HCT116 (cell line): ENCODE measurements around the gene CD300C. TPM values are rescaled to one million over a fixed set of nuclear protein-coding genes. Genes with fewer than 3 reads are reported as not detected.

Source experiments
- ATAC-seq: fragments of 200-7000 bp; cut with Tn5 transposase; 2 replicates; pipeline ENCODE4 v1.9.1; 2020; ENCODE audit warnings: mild to moderate bottlenecking, moderate library complexity
- BruUV-seq: library from RNA; stranded (reverse); fragments of 400-500 nt; replicated peaks from 2 replicates; lab custom pipeline; 2021; lab: Mats Ljungman, UMichigan
- CTCF ChIA-PET: fragments of 300-600 bp; sonication (Branson Sonifier 250); formaldehyde crosslinking; loops from one replicate; lab custom pipeline; 2021; ENCODE audit warnings: antibody characterized with exemption; lab: Charles Lee
- POLR2A ChIA-PET: fragments of 300-600, 350-600 bp; sonication (Branson Sonifier 250); formaldehyde crosslinking; loops from one replicate; lab custom pipeline; 2021; ENCODE audit warnings: antibody characterized with exemption; lab: Charles Lee
- RAD21 ChIA-PET, 2 experiments: fragments of 300-600 bp; sonication (Branson Sonifier 250); formaldehyde crosslinking; loops; one replicate each; lab custom pipeline; 2023; ENCODE audit warnings: low total read pairs in 2 of 2; ENCODE audit not compliant: uncharacterized antibody in 2 of 2, unreplicated experiment in 2 of 2, low non-redundant PET in 1 of 2; lab: Charles Lee
- DNase-seq: peaks from one replicate; pipeline ENCODE4 v3.0.0-alpha.2; 2010; ENCODE audit warnings: low read depth, low spot score
- H2AFZ ChIP-seq: fragments of 200-600 bp; shearing (Covaris generic), sonication (generic); 2 replicates; pipeline ENCODE4 v1.6.1; 2017; ENCODE audit warnings: low read depth, mixed run types, mixed read lengths, antibody characterized with exemption, low read length; ENCODE audit not compliant: poor library complexity, severe bottlenecking
- H3K27ac ChIP-seq: 2 replicates; pipeline ENCODE4 v1.5.1; 2012; ENCODE audit warnings: low read depth, low read length
- H3K27me3 ChIP-seq: fragments of 200-600 bp; sonication (generic); 2 replicates; pipeline ENCODE4 v1.6.1; 2016; ENCODE audit warnings: mixed run types, low read length, mixed read lengths; ENCODE audit not compliant: insufficient read depth
- H3K36me3 ChIP-seq, 2 experiments: fragments of 200-500 bp in 1 of 2; fragments of 200-600 bp in 1 of 2; sonication (Bioruptor generic) in 1 of 2; sonication (generic) in 1 of 2; 2 replicates each; pipeline versions ENCODE4 v1.5.1 to v1.6.1; 2014 to 2016; ENCODE audit warnings: low read length in 2 of 2, inconsistent platforms in 1 of 2, mixed read lengths in 1 of 2, mixed run types in 1 of 2; ENCODE audit not compliant: insufficient read depth in 2 of 2, control insufficient read depth in 1 of 2
- H3K4me1 ChIP-seq, 2 experiments: fragments of 200-600 bp in 1 of 2; sonication (generic) in 1 of 2; 2 replicates each; pipeline versions ENCODE4 v1.5.1 to v1.6.1; 2012 to 2017; ENCODE audit warnings: low read length in 2 of 2, inconsistent platforms in 1 of 2, mild to moderate bottlenecking in 1 of 2, mixed read lengths in 1 of 2, mixed run types in 1 of 2, moderate library complexity in 1 of 2; ENCODE audit not compliant: insufficient read depth in 2 of 2, control insufficient read depth in 1 of 2
- H3K4me2 ChIP-seq: fragments of 200-600 bp; sonication (generic); 2 replicates; pipeline ENCODE4 v1.6.1; 2017; ENCODE audit warnings: mixed run types, low read length, mixed read lengths
- H3K4me3 ChIP-seq, 2 experiments: fragments of 200-600 bp in 1 of 2; sonication (generic) in 1 of 2; replicated peaks in 1 of 2; 2 replicates each; pipeline ENCODE4 v1.5.1; 2011 to 2016; ENCODE audit warnings: low read length in 2 of 2, control low read depth in 1 of 2, low read depth in 1 of 2, mild to moderate bottlenecking in 1 of 2, mixed read lengths in 1 of 2, mixed run types in 1 of 2
- H3K79me2 ChIP-seq: fragments of 200-600 bp; sonication (generic); 2 replicates; pipeline ENCODE4 v1.6.1; 2017; ENCODE audit warnings: mild to moderate bottlenecking, mixed run types, low read length, moderate library complexity, mixed read lengths; ENCODE audit not compliant: insufficient read depth
- H3K9ac ChIP-seq: fragments of 200-600 bp; sonication (generic); 2 replicates; pipeline ENCODE4 v1.6.1; 2016; ENCODE audit warnings: low read length, mixed read lengths
- H3K9me2 ChIP-seq: fragments of 200-600 bp; sonication (generic), shearing (Covaris generic); 2 replicates; pipeline ENCODE4 v1.6.1; 2017; ENCODE audit warnings: mixed run types, mild to moderate bottlenecking, moderate library complexity; ENCODE audit not compliant: insufficient read depth
- H3K9me3 ChIP-seq, 2 experiments: fragments of 200-500 bp in 1 of 2; fragments of 200-600 bp in 1 of 2; sonication (Bioruptor generic) in 1 of 2; sonication (generic) in 1 of 2; 2 replicates each; pipeline ENCODE4 v1.6.1; 2014 to 2017; ENCODE audit warnings: low read length in 2 of 2, mixed read lengths in 2 of 2, inconsistent platforms in 1 of 2, low read depth in 1 of 2, mild to moderate bottlenecking in 1 of 2, mixed run types in 1 of 2, moderate library complexity in 1 of 2; ENCODE audit not compliant: control insufficient read depth in 1 of 2, insufficient read depth in 1 of 2
- H4K20me1 ChIP-seq: fragments of 200-600 bp; sonication (generic), shearing (Covaris generic); 2 replicates; pipeline ENCODE4 v1.6.1; 2017; ENCODE audit warnings: mixed run types, mild to moderate bottlenecking, moderate library complexity; ENCODE audit not compliant: insufficient read depth
- CEBPB ChIP-seq: IDR thresholded peaks from 2 replicates; pipeline ENCODE4 v1.6.1; 2012; ENCODE audit warnings: low read depth
- CTCF ChIP-seq, 3 experiments: fragments of 200-600 bp in 1 of 3; sonication (generic) in 1 of 3; IDR thresholded peaks in 2 of 3; conservative IDR thresholded peaks in 1 of 3; 2 replicates each; pipeline ENCODE4 v1.5.1; 2012 to 2017; ENCODE audit warnings: low read depth in 2 of 3, low read length in 2 of 3, antibody characterized with exemption in 1 of 3, borderline replicate concordance in 1 of 3, control low read depth in 1 of 3, mild to moderate bottlenecking in 1 of 3, mixed read lengths in 1 of 3, mixed run types in 1 of 3, moderate library complexity in 1 of 3; ENCODE audit not compliant: insufficient read depth in 1 of 3
- EGR1 ChIP-seq: IDR thresholded peaks from 2 replicates; pipeline ENCODE4 v1.6.1; 2012; ENCODE audit warnings: low read depth
- ELF1 ChIP-seq: IDR thresholded peaks from 2 replicates; pipeline ENCODE4 v1.6.1; 2012; ENCODE audit warnings: low read depth, borderline replicate concordance
- EZH2 ChIP-seq: fragments of 200-600 bp; sonication (generic); IDR thresholded peaks from 2 replicates; pipeline ENCODE4 v1.6.1; 2017; ENCODE audit warnings: antibody characterized with exemption, mixed run types
- EZH2phosphoT487 ChIP-seq: fragments of 200-600 bp; IDR thresholded peaks from 2 replicates; pipeline ENCODE4 v1.6.1; 2018; ENCODE audit warnings: antibody characterized with exemption, borderline replicate concordance
- POLR2A ChIP-seq: IDR thresholded peaks from 2 replicates; pipeline ENCODE4 v1.7.0; 2011; ENCODE audit warnings: borderline replicate concordance; ENCODE audit not compliant: insufficient read depth, insufficient read length; ENCODE audit errors: extremely low read depth
- POLR2AphosphoS5 ChIP-seq: IDR thresholded peaks from 2 replicates; pipeline ENCODE4 v1.6.1; 2011; ENCODE audit warnings: mild to moderate bottlenecking, low read depth, low read length, moderate library complexity
- RAD21 ChIP-seq: IDR thresholded peaks from 2 replicates; pipeline ENCODE4 v1.6.1; 2012; ENCODE audit warnings: low read depth, mild to moderate bottlenecking
- SP1 ChIP-seq: IDR thresholded peaks from 2 replicates; pipeline ENCODE4 v1.6.1; 2012; ENCODE audit warnings: low read depth
- SRF ChIP-seq: IDR thresholded peaks from 2 replicates; pipeline ENCODE4 v1.6.1; 2012; ENCODE audit warnings: low read depth
- ZFX ChIP-seq: fragments of 450-650 bp; IDR thresholded peaks from 2 replicates; pipeline ENCODE4 v1.6.1; 2017
- intact Hi-C: fragments of 100-400 bp; cut with micrococcal nuclease; formaldehyde crosslinking; loops from 2 replicates; pipeline ENCODE4 v1.10.0; 2022
- total RNA-seq: library from RNA; stranded (reverse); gene quantifications from one replicate; pipeline ENCODE4 v1.2.1, GENCODE V29; 2021; ENCODE audit not compliant: unreplicated experiment
- TF ChIP-seq, protein P1 (sequence below): IDR thresholded peaks from 2 replicates; pipeline ENCODE4 v1.6.1; 2012; ENCODE audit warnings: low read depth
- TF ChIP-seq, protein P2 (sequence below): IDR thresholded peaks from 2 replicates; pipeline ENCODE4 v1.6.1; 2012

The CD300C gene
- total RNA-seq, 1 experiment from 2014 or later, result 0.15 TPM

DNA sequence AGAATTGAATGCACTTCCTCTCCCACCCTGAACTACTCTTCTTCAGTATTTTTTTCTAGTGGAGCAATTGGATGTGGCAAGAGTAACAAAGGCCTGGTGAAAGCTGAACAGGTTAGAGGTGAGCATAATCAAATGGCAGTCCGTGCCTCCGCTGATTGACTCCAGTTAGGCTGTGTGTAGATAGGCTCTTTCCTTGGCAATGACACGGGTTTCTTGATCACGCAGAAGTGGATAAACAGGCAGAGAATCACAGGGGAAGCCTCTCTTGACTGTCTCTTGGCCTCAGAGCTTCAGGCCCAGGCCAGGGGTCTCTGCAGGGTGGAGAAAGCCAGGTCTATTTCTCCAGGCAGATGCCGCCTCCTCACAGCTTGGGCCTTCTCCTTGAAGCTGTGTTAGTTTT, 18.8 kb downstream of the CD300C start:
- ChIA-PET RAD21 (no interaction called here), POLR2A (interaction anchor here (1.3 kb wide), 1 partner anchor 42 kb away, joined by 3 read pairs; no protein-coding TSS in a partner anchor), CTCF (interaction anchor here (0.6 to 1.4 kb wide), 3 partner anchors 39 to 159 kb away, joined by 3 read pairs; no protein-coding TSS in a partner anchor)
- no peak overlapping the region for H3K4me3 ChIP-seq
- H3K4me2 ChIP-seq, result no peak overlapping the region
- H4K20me1 ChIP-seq, result no peaks in the 10 kb centered on the region
- no peaks in the 10 kb centered on the region for H3K9me3 ChIP-seq
- no peaks in the 10 kb centered on the region for H3K79me2 ChIP-seq
- H3K27me3 ChIP-seq, result peaks cover 75% of the 10 kb centered on the region
- H3K9me2 ChIP-seq, result no peaks in the 10 kb centered on the region
- intact Hi-C loops, result no loop called here
- no peak overlapping the region for H2AFZ ChIP-seq
- DNase-seq, result no peak
- no peak for ATAC-seq
- H3K9ac ChIP-seq, result no peak overlapping the region
- no peaks in the 10 kb centered on the region for H3K36me3 ChIP-seq
- TF ChIP-seq EZH2phosphoT487 (no peak), SRF (no peak), CTCF (IDR thresholded peaks at IDR 0.05 in 2 of 3, conservative IDR thresholded peaks at IDR 0.05 in 1 of 3; ENCODE audit: borderline replicate concordance in 1 of 3, insufficient read depth in 1 of 3, low read depth in 2 of 3, low read length in 2 of 3) (no peak), RAD21 (no peak), POLR2A (no peak), ELF1 (no peak), EZH2 (no peak), ZFX (no peak), CEBPB (no peak), EGR1 (no peak), POLR2AphosphoS5 (no peak), SP1 (no peak)
- TF ChIP-seq, protein P1, sequence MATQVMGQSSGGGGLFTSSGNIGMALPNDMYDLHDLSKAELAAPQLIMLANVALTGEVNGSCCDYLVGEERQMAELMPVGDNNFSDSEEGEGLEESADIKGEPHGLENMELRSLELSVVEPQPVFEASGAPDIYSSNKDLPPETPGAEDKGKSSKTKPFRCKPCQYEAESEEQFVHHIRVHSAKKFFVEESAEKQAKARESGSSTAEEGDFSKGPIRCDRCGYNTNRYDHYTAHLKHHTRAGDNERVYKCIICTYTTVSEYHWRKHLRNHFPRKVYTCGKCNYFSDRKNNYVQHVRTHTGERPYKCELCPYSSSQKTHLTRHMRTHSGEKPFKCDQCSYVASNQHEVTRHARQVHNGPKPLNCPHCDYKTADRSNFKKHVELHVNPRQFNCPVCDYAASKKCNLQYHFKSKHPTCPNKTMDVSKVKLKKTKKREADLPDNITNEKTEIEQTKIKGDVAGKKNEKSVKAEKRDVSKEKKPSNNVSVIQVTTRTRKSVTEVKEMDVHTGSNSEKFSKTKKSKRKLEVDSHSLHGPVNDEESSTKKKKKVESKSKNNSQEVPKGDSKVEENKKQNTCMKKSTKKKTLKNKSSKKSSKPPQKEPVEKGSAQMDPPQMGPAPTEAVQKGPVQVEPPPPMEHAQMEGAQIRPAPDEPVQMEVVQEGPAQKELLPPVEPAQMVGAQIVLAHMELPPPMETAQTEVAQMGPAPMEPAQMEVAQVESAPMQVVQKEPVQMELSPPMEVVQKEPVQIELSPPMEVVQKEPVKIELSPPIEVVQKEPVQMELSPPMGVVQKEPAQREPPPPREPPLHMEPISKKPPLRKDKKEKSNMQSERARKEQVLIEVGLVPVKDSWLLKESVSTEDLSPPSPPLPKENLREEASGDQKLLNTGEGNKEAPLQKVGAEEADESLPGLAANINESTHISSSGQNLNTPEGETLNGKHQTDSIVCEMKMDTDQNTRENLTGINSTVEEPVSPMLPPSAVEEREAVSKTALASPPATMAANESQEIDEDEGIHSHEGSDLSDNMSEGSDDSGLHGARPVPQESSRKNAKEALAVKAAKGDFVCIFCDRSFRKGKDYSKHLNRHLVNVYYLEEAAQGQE, result no peak
- TF ChIP-seq, protein P2, sequence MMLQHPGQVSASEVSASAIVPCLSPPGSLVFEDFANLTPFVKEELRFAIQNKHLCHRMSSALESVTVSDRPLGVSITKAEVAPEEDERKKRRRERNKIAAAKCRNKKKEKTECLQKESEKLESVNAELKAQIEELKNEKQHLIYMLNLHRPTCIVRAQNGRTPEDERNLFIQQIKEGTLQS, result no peak
- H3K4me1 ChIP-seq, result no peaks in the 10 kb centered on the region
- no peak overlapping the region for H3K27ac ChIP-seq
- no TSS peak for BruUV-seq
